Measurements from ENCODE around the gene KPNB1.

DNA sequence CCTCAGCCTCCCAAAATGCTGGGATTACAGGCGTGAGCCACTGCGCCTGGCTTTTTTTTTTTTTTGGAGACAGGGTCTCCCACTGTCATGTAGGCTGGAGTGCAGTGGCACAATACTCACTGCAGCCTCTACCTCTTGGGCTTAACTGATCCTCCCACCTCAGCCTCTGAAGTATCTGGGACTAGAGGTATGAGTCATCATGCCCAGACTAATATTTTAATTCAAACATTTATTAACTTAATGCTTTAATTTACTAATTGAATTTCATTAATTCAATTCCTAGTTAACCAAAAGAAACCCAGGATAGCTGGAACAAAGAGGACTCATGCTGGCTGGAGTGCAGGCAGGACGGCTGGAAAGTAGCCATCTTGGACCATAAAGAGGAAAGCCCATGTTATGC, 14.0 kb upstream of the KPNB1 start:
- TF ChIP-seq POLR2A (IDR thresholded peaks at IDR 0.05) = no peak
- TF ChIP-seq, protein P1, sequence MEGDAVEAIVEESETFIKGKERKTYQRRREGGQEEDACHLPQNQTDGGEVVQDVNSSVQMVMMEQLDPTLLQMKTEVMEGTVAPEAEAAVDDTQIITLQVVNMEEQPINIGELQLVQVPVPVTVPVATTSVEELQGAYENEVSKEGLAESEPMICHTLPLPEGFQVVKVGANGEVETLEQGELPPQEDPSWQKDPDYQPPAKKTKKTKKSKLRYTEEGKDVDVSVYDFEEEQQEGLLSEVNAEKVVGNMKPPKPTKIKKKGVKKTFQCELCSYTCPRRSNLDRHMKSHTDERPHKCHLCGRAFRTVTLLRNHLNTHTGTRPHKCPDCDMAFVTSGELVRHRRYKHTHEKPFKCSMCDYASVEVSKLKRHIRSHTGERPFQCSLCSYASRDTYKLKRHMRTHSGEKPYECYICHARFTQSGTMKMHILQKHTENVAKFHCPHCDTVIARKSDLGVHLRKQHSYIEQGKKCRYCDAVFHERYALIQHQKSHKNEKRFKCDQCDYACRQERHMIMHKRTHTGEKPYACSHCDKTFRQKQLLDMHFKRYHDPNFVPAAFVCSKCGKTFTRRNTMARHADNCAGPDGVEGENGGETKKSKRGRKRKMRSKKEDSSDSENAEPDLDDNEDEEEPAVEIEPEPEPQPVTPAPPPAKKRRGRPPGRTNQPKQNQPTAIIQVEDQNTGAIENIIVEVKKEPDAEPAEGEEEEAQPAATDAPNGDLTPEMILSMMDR (IDR thresholded peaks at IDR 0.05) = no peak

Data from uterus (tissue), 2 donors.